Epithelial cell of prostate (primary cell): ENCODE data around the gene TIPRL.
"Not testable (repeated sequence)": the region's sequence is repeated elsewhere in the genome, so short reads cannot be mapped to it uniquely, and the experiment has no call there.

Experiments
- DNase-seq: peaks from one replicate; pipeline ENCODE4 v3.0.0-alpha.2; 2011; ENCODE audit warnings: low read depth, low spot score
- H3K27ac ChIP-seq: fragments of 450-650 bp; 2 replicates; pipeline ENCODE4 v1.5.1; 2017; ENCODE audit warnings: mild to moderate bottlenecking

TIPRL gene

GRCh38 chr1:168178638-168179437 lies at the start of gene TIPRL:
TIPRL (plus strand) TSS chr1:168178962; CDS start chr1:168179078, 116 bp downstream.
- DNase-seq: peak; percentile 90

GRCh38 chr1:168129933-168130332 lies 48.8 kb upstream of the TIPRL start:
- no peak for DNase-seq
- H3K27ac ChIP-seq: no peak overlapping the region

More at GRCh38 chr1:168178638-168179437, at the start of gene TIPRL:
- H3K27ac ChIP-seq: peak within 1 kb of the TSS; percentile 93

- DNase-seq: no peak
- H3K27ac ChIP-seq: no peak overlapping the region
These were observed 44.6 kb upstream of the TIPRL start for GRCh38 chr1:168134132-168134531.

- DNase-seq: no peak
- H3K27ac ChIP-seq: no peak overlapping the region
These were observed 44.1 kb upstream of the TIPRL start for GRCh38 chr1:168134642-168135041.

GRCh38 chr1:168135116-168135920 lies 43.4 kb upstream of the TIPRL start:
- DNase-seq: no peak
- H3K27ac ChIP-seq: no peak overlapping the region

- DNase-seq: no peak
- peak overlapping the region; percentile 60 for H3K27ac ChIP-seq
These were observed 42.6 kb upstream of the TIPRL start for GRCh38 chr1:168135921-168136708.

GRCh38 chr1:168136709-168137514 lies 41.9 kb upstream of the TIPRL start, which contains the start of gene GPR161:
GPR161 (minus strand) TSS chr1:168136930; CDS start chr1:168104850, 32,080 bp downstream.
- peak within 1 kb of the TSS; percentile 60 for H3K27ac ChIP-seq
- DNase-seq: no peak

GRCh38 chr1:168137515-168137821 lies 41.3 kb upstream of the TIPRL start:
- peak overlapping the region; percentile 60 for H3K27ac ChIP-seq
- DNase-seq: no peak

- no peak for DNase-seq
- H3K27ac ChIP-seq: peak overlapping the region; percentile 60
These were observed 40.6 kb upstream of the TIPRL start for GRCh38 chr1:168138134-168138533.

GRCh38 chr1:168139070-168139469 lies 39.7 kb upstream of the TIPRL start:
- no peak for DNase-seq
- no peak overlapping the region for H3K27ac ChIP-seq

GRCh38 chr1:168141871-168142385 lies 36.8 kb upstream of the TIPRL start:
- no peak for DNase-seq
- H3K27ac ChIP-seq: no peak overlapping the region

- peak; percentile 10 for DNase-seq
- H3K27ac ChIP-seq: no peak overlapping the region
These were observed 33.3 kb upstream of the TIPRL start for GRCh38 chr1:168145184-168146159.

GRCh38 chr1:168146160-168146539 lies 32.6 kb upstream of the TIPRL start:
- no peak for DNase-seq
- no peak overlapping the region for H3K27ac ChIP-seq

GRCh38 chr1:168146626-168147025 lies 32.1 kb upstream of the TIPRL start:
- no peak overlapping the region for H3K27ac ChIP-seq
- no peak for DNase-seq

- H3K27ac ChIP-seq: no peak overlapping the region
- no peak for DNase-seq
These were observed 29.8 kb upstream of the TIPRL start for GRCh38 chr1:168148916-168149315.

- no peak overlapping the region for H3K27ac ChIP-seq
- no peak for DNase-seq
These were observed 28.5 kb upstream of the TIPRL start for GRCh38 chr1:168150283-168150682.

GRCh38 chr1:168151935-168152334 lies 26.8 kb upstream of the TIPRL start:
- H3K27ac ChIP-seq: no peak overlapping the region
- no peak for DNase-seq

GRCh38 chr1:168154707-168155106 lies 24.1 kb upstream of the TIPRL start:
- H3K27ac ChIP-seq, DNase-seq: not testable (repeated sequence)
